ENCODE results near the gene CPNE6.

CPNE6 gene

DNA sequence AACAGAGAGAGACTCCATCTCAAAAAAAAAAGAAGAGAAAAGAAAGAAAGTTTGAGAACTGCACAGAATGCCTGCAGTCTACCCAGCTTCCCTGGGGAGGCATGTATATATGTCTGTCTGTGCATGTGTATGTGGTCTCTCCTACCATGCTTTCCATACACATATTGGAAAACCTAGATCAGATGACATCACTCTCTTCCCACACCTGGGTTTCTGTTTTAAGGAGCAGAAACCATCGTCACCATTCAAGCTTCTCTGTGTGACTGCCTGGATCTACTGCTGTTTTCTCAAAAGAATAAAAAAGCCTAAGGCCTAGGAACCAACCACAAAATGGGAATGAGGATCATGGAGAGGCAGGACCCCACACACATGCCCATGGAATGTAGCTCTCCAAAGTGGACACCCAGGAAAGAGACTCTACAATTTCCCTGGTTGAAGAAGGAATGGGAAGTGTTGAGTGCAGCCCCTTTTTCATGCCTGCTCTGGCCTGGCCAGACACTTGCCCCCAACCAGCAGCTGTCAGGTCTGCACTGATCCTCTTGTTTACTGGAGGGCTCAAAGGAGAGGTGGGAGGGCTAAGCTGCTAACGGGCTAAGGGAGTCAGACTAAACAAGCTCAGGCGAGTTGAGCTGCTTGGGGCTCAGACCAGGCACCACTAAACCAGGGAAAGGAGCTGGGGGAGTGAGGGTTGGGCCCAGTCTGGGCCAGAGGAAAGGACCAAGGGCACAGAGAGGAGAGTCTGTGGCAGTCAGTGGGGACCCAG lies 15.0 kb downstream of the CPNE6 start:
- DNase-seq (ENCODE audit: low read depth) = no peak

DNA sequence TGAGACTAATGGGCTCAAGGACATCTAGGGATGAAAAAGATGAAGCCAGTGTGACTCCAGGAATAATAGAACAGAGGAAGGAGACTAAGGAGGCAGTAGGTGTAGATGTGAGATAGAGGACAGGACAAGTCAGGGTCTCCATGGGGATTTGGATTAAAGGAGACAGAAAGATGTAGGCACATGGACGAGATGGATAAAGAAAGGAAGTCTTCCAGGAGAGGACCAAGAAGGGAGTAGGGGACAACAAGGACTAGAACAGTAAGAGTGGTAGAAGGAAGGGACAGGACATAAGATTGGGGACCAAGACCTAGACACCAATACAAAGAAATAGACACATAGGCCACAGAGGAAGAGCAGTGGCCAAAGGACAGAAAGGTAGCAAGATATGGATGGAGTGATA lies 15.6 kb downstream of the CPNE6 start:
- DNase-seq (ENCODE audit: low read depth) = no peak

DNA sequence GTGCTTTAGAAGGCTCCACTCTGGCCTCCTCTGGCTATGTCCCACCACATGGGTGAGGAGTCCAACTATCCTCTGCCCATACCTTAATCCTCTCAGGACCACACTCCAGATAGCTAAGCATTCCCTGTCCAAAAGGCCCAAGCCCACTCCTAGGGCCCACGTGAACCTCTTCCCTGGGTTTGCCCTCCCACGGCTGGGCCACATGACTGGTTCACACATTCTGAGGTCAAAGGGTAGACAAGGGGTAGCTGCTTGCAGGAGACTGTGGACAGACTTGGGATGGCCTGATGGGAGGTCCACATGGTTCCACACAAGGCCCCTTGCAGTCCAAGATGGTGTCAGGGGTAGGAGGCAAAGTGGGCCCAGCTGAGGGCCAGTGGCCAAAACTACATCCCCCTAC lies 16.7 kb downstream of the CPNE6 start:
- no peak for DNase-seq (ENCODE audit: low read depth)

DNA sequence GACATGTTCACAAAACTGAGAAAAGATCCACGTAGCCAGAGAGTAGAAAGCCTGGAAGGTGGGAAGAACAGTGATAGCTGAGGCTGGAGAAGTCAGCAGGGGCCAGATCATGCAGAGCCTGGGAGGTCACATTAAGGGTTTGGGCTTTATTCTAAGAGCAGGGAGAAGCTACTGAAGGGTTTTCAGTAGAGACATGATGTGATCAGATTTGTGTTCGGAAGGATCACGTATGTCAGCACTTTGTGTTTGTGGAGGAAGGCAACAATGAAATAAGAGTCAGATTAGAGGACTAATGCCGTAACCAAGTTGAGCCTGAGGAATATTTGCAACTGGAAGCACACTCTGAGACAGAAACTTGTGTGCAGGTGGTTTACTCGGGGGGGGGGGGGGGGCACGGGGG lies 18.5 kb downstream of the CPNE6 start:
- no peak for DNase-seq (ENCODE audit: low read depth)

DNA sequence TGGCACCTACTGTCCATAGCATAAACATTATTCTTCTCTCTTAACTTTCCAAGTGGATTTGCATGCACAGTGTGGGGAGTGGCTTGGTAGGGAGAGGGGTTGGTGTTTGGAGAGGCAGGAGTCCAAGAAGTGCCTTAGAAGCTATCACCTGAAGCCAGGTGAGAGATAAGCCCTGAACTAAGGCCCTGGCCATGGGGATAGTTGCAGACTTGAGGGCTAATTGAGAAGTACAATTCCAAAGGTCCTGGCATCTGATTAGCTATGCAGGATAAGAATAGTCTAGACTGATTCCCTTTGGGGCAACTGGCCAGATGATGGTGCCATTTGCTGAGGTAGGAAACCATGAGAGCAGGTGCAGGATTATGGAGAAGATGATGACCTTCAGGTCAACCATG lies 20.7 kb downstream of the CPNE6 start:
- DNase-seq (ENCODE audit: low read depth) = no peak

DNA sequence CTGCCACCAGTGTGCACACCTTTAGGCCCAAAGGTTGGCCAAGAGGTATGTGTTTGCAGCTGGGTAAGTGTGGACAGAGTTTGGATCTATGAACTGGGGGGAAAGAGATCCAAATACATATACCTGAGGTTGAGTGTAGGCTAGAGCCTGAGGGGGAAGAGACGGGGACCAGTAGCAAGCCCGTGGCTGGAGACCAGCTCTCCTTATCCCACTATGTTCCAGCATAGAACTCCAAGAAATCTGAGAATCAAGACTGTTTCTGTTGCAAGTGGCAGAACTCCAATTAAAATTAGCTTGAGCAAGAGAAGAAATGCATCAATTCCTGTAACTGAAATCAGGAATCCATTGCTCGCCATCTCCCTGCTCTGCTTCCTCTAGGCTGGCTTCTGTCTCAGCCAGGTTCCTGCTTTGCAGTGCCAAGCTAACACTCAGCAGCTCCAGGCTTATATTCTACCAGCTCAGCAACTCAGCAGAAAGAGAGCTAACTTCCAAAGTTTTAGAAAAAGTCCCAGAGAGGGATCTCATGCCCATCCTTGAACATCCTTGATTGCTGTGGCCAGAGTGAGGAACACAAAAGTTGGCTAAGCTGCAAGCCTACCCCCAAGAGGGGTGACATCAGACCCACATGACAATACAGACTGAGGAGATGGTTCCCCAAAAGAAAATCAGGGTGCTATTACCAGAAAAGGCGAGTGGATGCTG lies 21.3 kb downstream of the CPNE6 start:
- DNase-seq (ENCODE audit: low read depth) = no peak

GRCh38 chr14:24093207-24093900 lies 22.0 kb downstream of the CPNE6 start:
- DNase-seq (ENCODE audit: low read depth) = no peak

DNA sequence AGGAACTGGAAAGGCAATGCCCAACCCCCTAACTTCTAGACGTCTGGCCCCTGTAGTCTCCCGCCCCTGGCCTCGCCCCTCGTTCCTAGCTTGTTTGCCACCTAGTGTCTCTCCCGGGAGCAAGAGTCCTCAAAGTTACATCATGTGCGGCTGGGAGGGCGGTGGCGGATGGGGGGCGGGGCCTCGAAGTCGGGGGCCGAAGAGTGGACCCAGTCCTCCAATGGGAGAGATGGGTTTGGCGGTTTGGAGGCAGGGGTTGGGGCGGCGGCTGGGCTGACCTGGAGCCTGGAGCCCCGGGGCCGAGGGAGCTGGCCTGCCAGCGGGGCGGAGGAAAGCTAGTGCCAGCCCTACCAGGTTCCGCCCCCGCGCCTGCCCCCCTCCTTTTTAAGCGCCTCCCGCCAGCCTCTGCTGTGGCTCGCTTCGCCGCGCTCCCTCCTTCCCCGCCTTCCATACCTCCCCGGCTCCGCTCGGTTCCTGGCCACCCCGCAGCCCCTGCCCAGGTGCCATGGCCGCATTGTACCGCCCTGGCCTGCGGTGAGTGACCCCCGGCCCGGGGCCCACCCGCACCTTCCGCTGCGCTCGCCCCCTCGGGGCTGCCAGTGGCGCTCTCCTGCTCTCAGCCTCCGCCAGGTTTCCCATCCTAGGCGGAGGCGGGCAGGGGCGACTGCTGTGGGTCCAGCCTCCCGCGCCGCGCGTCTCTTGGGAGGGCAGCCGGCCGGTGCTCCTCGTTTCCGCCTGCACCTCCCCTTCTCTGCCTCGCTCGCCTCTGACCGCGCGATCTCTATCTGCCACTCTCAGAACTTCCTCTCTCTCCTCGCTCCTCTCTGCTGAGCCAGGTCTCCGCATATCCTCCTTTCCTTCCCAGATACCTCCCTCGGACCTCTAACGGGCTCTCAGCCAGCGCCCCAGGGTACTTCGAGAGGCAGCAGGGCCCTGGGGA lies 22.8 kb downstream of the CPNE6 start, which contains the start of gene PCK2:
Gene PCK2, plus strand, starts transcription at position 411 of the 940 bp plus-strand sequence. Its CDS starts 95 bp downstream, at position 506.
- DNase-seq (ENCODE audit: low read depth) = peak; percentile 70

DNA sequence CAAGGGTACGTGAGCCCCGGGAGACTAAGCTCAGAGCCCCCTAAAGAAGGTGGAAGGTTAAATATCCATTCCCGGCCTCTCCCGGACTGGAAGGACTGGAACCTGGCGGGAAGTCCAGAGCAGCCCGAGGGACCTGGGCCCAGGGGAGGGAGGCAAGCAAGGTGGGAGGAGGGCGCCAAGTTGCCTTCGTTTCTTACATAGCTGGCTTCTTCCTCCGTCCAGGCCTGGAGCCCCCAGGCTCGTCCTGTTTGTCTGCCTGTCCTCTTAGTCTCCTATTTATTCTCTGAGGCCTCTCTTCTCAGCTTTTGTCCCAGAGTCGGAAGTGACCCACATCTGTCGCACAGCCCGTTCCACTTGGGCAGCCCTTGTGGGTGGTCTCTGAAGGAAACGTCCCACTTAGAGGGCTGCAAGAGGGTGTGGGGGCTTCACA lies 23.5 kb downstream of the CPNE6 start:
- no peak for DNase-seq (ENCODE audit: low read depth)

DNA sequence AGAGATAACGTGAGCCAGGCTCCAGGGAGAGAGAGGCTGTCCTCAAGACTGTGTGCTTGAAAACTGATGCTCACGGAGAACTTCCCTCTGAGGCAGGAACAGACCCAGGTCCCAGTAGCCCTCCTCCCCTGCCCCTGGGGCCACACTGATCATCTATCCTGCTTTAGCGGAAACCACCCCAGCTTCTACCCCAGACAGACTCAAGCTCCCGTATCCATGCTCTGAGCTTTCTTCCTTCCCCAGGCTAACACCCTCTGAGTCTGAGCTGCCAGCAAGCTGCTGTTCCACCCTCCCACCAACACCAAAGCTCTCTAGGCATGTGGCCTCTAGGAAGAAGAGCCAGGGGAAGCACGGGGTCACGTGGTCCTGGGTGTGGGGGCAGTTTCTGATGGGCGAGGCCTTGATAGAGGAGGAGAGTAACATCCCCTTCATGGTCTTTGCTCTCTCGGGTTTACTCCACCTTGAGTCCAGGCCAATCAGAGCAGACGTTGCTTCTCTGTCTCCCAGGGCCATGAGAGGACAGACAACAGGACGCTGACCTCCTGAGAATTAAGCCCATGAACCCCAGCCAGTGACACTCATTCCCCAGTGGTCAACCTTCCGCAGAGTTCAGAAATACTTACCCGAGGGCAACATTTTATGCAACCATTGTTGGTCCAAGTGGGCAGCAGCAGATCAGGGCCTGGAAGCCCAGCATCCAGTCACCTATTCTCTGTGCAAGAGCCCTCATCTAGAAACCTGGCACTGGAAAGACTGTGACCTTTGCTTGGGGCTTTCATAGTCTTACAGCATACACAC lies 24.1 kb downstream of the CPNE6 start:
- peak; percentile 48 for DNase-seq (ENCODE audit: low read depth)

DNA sequence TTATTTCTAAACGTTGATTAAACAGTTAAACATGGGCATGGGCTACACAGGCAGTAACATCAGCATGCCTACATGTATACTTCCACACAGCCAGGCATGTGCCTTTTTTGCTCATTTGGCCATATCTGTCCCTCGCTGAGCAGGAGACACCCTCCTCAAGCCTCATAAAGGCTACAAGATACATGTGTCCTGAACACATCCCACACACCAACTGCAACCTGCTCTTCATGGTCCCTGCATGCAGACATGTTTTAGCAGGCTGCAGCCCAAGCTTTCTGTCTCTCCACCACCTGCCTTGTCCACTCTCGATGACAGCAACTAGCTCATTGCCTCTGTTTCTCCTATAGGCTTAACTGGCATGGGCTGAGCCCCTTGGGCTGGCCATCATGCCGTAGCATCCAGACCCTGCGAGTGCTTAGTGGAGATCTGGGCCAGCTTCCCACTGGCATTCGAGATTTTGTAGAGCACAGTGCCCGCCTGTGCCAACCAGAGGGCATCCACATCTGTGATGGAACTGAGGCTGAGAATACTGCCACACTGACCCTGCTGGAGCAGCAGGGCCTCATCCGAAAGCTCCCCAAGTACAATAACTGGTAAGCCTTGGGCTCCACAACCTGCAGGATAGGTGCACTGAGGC lies 25.3 kb downstream of the CPNE6 start:
- no peak for DNase-seq (ENCODE audit: low read depth)

- DNase-seq (ENCODE audit: low read depth) = no peak
These were observed 27.0 kb downstream of the CPNE6 start for GRCh38 chr14:24098229-24098926.

DNA sequence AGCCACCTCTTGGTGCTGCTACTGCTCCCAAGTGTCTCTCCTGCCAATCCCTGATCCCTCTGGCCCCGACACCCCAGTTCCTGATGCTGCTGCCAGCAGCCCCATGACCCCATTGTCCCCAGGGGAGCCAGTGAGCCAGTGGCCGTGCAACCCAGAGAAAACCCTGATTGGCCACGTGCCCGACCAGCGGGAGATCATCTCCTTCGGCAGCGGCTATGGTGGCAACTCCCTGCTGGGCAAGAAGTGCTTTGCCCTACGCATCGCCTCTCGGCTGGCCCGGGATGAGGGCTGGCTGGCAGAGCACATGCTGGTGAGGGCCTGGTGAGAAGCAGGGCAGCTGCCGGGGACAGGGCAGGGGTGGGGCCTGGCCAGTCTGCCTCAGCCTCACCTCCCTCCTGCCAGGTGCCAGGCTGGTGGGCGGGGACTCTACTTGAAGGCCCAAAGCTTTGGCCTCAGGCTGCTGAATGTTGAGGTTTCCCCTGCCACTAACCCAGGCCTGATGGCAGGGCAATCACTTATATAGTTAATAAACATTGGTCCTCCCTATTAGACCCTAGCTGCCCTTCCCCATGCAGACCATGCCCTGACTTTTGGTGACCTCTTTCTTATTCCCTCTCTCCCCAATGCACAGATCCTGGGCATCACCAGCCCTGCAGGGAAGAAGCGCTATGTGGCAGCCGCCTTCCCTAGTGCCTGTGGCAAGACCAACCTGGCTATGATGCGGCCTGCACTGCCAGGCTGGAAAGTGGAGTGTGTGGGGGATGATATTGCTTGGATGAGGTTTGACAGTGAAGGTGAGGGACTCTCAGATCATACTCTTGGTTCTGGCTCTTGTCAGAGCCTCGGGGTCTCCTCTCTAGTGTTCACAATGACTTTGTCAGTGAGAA lies 27.8 kb downstream of the CPNE6 start:
- DNase-seq (ENCODE audit: low read depth) = no peak

GRCh38 chr14:24100197-24100981 lies 29.0 kb downstream of the CPNE6 start:
- no peak for DNase-seq (ENCODE audit: low read depth)

- no peak for DNase-seq (ENCODE audit: low read depth)
These were observed 29.7 kb downstream of the CPNE6 start for GRCh38 chr14:24100982-24101494.

- no peak for DNase-seq (ENCODE audit: low read depth)
These were observed 31.1 kb downstream of the CPNE6 start for GRCh38 chr14:24102357-24103048.

GRCh38 chr14:24103451-24103850 lies 32.1 kb downstream of the CPNE6 start:
- no peak for DNase-seq (ENCODE audit: low read depth)

Data from stimulated activated CD4-positive, alpha-beta T cell treated with anti-CD3 and anti-CD28 coated beads, Interleukin-2, amount 100 ng/mL, for 4 hours (primary cell).